Measurements from ENCODE around the gene RAB30.
"Not testable (repeated sequence)": the region's sequence is repeated elsewhere in the genome, so short reads cannot be mapped to it uniquely, and the experiment has no call there.

DNA sequence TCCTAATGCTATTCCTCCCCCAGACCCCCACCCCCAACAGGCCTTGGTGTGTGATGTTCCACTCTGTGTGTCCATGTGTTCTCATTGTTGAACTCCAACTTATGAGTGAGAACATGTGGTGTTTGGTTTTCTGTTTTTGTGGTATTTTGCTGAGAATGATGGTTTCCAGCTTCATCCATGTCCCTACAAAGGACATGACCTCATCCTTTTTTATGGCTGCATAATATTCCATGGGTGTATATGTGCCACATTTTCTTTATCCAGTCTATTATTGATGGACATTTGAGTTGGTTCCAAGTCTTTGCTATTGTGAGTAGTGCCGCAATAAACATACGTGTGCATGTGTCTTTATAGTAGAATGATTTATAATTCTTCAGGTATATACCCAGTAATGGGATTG is 121.2 kb downstream of the RAB30 start:
- TF ChIP-seq POLR2A, CTCF (IDR thresholded peaks at IDR 0.05): not testable (repeated sequence)
